Activated naive CD4-positive, alpha-beta T cell treated with anti-CD3 and anti-CD28 coated beads, Interleukin-2, amount 50 U/mL, for 16 hours (primary cell): ENCODE measurements around the gene ANKLE1.

Experiments
- DNase-seq: peaks from one replicate; pipeline ENCODE4 v3.0.0-alpha.2; 2020

Gene ANKLE1

GRCh38 chr19:17281391-17282304, at the start of gene ANKLE1:
Gene ANKLE1, plus strand, starts transcription at chr19:17281901. Its CDS starts 20 bp downstream, at chr19:17281921.
- DNase-seq: peak; percentile 67

DNA sequence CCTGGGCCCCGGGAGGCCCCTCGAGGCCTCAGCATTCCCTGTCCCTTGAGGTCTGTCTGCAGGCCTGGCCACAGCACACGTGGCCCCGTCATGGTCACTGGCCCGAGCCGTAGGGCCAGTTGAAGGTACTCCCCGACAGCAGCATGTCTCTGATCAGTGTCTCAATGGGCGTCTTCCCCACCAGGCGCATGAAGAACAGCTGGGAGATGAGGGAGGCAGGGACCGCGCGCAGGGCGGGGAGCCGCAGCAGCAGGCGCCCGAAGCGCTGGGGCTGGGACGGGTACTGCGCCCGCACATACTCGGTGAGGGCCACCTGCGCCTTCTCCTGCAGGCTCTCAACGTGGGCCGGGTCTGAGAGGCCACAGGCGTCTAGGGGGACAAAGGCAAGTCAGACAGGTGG, 49.4 kb upstream of the ANKLE1 start:
- DNase-seq: no peak

DNA sequence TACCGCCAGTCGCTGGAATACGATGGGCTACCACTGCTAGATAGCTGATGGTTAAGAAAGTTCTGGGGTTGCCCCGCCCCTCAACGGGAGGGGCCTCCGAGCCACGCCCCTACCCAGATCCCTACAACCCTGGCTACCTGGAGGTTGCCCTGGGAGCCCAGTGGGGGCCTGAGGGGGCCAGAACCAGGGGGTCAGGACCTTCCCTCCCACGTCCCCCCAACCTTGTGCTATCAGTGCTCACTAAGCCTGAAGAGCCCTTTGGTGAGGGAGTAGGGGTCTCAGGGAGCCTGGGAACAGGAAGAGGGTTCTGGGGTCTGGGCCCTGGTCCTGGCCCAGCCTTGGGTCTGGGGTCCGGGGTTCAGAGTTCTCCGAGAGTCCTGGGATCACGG, 46.8 kb upstream of the ANKLE1 start:
- peak; percentile 74 for DNase-seq

- DNase-seq: peak; percentile 80
Observed at GRCh38 chr19:17235300-17235970, 46.3 kb upstream of the ANKLE1 start.

DNA sequence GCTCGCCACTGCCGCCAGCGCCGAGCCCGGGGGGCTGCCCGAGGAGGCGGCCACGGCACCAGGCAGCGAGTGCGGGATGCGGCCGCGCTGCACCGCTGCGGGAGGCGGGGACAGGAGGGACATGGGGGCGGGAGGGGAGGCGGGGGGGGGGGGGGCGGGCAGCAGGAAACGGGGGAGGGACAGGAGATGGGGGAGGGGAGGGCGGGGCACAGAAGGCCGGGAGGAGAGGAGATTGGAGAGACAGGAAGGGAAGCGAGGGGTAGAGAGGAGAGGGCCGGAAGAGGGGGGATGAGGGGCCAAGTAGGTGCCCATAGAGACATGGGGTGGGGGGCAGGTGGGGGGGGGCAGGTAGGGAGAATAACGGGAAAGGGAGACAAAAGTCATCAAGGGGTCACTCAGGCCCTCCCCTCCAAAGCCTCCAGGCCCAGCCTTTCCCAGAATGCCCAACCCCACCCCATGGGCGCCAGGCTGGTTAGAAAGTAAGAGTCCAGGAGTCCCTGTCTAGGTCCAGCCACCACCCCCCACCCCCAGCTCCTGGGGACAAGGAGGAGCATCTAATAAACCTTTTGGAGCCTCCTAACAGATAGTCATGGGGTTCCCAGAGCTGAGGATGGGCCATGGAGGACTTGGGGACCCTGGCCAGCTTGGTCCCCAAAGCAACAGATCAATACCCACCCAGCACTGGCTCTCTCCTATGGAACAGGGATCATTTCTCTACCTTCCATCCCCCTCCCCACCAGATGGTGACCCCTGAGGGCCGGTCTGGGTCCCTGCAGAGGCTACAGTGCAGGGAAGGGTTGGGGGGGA, 45.5 kb upstream of the ANKLE1 start:
- no peak for DNase-seq

DNA sequence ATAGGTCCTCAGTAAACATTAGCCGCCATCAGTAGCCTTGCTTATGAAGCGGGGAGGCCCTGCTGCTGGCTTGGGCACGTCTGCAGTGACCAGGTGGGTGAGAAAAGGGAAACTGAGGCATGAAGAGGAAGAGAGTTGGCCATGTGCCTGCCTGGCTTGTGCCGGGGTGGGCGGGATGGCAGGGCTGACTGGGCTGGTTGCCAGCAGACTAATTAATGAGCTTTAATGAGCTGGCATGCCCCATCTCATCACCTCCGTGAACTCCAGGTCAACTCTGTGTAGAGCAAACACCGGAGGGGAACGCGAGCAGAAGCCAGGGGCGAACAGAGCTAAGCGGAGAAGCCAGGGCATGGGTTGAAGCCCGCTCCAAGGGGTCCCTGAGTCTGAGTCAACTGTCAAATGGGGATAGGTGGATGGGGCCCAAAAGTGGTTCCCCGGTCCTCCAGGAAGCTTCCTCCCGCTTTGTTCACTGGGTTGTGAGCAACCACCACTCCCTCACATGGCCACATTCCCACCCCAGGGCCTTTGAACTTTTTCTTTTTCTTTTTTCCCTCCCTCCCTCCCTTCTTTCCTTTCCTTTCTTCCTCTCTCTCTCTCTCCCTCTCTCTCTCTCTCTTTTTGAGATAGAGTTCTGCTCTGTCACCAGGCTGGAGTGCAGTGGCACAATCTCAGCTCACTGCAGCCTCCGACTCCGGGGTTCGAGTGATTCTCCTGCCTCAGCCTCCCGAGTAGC, 44.7 kb upstream of the ANKLE1 start:
- no peak for DNase-seq

DNA sequence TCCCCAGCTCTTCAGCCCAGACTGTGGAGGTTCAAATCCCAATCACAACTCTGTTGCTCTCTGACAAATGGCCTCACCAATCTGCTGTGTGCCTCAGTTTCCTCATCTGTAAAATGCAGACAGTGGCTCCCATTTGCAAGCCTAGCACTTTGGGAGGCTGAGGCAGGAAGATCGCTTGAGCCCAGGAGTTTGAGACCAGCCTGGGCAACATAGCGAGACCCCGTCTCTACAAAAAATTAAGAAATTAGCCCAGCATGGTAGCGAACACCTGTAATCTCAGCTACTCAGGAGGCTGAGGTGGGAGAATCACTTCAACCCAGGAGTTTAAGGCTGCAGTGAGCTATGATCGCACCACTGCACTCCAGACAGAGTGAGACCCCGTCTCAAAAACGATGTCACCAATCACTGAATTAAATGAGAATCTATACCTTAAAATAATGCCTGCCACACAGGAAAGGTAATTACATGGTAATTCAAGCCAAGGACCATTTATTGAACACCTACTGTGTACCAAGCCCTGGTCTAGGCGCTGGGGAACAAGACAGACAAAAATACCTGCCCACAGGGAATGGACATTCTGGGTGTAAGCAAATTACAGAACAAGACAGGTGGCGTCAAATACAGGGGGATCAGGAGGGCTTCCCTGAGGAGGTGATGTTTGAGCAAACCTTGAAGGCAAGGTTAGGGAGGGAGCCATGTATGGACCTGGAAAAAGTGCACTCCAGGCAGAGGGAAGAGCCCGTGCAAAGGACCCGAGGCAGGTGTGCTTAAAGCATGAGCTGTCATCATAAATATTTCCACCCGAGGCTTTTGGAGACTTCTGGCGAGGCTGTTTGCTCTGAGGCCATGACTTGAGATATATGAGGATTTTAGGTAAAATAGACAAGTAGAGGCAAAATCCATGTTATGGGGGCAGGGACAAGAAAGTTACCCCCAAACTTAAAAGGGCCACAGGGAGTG, 43.7 kb upstream of the ANKLE1 start:
- no peak for DNase-seq

- no peak for DNase-seq
Observed at GRCh38 chr19:17240062-17240752, 41.5 kb upstream of the ANKLE1 start.

DNA sequence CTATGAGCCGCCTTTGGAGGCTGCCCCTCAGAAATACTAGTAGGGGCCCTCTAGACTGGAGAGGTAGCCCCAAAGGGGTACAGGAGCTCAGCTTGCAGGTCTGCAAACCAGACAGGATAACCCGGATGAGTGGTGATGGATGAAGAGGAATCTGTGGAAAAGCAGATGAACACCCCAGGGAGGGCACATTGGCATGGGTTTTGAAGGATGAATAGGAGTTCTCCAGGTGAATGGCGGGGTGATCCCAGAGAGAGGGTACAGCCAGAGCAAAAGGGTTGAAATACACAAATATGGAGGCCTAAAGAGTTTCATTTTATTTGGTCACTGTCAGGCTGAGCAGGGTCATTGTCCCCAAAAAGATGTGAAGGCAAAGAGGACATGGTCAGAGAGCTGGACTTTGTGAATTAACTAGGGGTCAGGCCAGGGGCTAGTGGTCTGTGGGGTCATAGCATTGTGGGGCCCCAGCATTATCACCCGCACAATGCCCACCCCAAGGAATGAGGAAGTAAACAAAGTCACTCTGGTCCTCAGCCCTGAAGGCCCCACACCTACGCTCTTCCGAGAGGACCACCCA, 40.8 kb upstream of the ANKLE1 start:
- no peak for DNase-seq

- no peak for DNase-seq
Observed at GRCh38 chr19:17242431-17243208, 39.1 kb upstream of the ANKLE1 start.

- no peak for DNase-seq
Observed at GRCh38 chr19:17243211-17243829, 38.4 kb upstream of the ANKLE1 start.

DNA sequence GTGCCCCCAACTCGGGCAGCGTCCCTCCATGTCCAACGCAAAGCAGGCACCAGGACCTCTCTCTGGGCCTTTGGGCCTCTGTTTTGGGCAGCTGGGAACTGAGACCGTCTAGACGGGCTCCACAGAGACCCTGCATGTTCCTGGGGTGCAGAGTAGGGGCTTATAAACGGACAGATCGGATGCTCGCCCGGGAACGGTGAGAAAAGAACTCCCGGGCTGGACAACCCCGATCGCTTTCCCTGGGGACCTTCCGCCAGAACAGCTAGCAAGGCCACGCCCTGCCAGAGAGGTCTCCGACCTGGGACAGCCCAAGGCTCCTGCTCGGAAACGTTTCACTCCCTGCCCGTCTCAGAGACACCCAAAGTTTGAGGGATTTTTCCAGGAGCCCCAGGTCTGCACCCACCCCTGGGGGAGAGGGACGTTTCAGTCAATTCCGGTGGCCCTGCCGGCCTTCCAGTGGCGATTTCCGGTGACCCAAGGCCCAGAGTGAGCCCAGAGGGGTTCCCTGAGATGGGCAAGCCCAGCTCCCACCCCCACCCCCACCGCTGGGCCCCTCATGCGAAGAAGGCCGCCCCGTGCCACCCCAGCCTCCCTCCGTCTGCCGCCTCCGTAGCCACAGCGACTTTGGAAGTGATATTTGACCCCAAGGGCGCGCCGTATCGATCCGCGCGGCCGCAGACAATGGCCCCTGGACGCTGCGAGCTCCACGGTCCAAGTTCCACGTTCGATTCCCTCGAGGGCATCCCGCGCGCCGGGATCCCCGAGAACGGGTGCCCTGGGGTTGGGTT, 37.7 kb upstream of the ANKLE1 start:
- no peak for DNase-seq

DNA sequence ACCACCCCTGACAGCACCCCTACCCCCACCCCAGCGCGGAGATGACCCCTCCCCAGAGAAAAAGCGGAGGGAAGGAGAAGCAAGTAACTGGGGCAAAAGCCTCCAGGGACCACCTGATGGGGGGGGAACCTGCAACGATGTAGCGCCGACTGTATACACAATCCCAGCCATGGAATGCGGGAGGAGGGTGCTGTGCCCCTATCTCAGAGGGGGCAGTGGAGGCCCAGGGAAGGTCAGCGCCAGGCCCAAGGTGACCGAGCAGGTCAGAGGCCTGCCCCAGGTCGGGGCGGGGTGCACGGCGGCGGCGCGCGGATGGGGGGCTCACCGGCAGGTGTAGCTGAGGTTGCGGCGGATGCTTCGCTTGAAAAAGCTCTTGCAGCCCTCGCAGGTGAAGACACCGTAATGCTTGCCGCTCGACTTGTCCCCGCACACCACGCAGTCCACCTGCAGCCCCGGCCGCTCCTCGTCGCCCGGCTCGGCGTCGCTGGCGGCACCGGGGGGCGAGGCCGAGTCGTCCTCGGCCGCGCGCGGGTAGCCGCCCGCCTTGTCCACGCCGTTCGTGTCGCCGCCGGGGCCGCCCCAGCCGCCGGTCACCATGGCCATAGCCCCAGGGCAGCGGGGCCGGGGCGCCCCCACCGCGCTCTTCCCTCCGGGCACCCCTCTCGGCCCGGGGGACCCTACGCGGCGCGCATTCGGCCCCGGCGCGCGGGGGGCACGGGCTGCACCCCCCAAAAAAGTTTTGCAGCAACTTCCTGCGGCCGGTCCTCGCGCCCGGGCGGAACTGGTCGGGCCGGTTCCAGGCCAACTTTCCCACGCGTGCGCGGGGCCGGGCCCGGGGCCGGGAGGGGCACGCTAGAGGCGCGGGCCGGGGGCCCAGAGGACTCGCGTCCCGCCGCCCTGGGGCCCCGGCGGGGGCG, 36.8 kb upstream of the ANKLE1 start:
- no peak for DNase-seq

DNA sequence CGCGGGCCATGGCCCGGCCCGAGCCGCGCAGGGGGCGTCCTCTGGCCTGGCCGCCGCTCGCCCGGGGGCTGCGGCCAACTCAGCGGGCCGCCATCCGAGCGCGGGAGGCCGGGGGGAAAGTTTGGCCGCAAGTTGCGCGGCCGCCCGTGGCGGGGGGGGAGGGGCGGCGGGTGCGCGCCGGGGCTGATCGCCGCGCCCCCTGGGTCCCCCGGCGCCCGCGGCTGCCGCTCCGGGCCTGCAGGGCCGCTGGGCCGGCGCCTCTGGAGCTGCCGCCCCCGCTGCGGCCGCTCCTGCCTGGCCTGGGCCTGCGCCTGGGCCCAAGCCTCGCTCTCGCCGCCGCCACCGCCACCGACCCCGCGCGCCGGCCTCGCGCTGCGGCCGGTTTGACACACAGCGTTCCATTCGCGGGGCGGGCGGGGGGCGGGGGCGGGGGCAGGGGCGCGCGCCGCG, 36.1 kb upstream of the ANKLE1 start, which contains the start of gene NR2F6:
Gene NR2F6 (minus strand): TSS at position 385 of the 450 bp plus-strand sequence. CDS start 699 bp downstream, outside the sequence.
- DNase-seq: no peak

GRCh38 chr19:17246681-17247425, 34.8 kb upstream of the ANKLE1 start:
- no peak for DNase-seq
